Measurements from ENCODE around the gene ENDOV. TPM values are rescaled to one million over a fixed set of nuclear protein-coding genes. Genes with fewer than 3 reads are reported as not detected.
A peak's percentile ranks its signal among the peaks of the same experiment; 100 is the strongest.

ENDOV gene
- total RNA-seq, 1 experiment from 2014 or later = 33.2 TPM

DNA sequence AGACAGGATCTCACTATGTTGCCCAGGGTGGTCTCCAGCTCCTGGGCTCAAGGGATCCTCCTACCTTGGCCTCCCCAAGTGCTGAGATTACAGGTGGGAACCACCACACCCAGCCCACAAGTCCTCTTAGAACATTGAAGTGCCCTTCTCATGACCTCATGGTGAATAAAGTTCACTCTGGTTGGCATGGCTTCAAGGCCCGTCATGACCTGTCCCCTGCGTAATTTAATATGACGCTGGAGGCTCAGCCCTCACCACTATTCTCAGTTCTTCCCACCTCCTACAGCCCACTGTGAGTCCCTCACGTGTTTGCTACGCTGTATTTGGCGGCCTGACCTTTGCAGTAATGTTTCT, 1.9 kb downstream of the ENDOV start:
- no TSS peak for BruUV-seq (replicated peaks)
- H3K27ac Mint-ChIP-seq (ENCODE audit: unreplicated experiment) = peak overlapping the region; percentile 87
- DNase-seq = no peak
- peaks cover 29% of the 10 kb centered on the region for H3K4me1 Mint-ChIP-seq (ENCODE audit: low read depth, unreplicated experiment)
- TF ChIP-seq, protein P1, sequence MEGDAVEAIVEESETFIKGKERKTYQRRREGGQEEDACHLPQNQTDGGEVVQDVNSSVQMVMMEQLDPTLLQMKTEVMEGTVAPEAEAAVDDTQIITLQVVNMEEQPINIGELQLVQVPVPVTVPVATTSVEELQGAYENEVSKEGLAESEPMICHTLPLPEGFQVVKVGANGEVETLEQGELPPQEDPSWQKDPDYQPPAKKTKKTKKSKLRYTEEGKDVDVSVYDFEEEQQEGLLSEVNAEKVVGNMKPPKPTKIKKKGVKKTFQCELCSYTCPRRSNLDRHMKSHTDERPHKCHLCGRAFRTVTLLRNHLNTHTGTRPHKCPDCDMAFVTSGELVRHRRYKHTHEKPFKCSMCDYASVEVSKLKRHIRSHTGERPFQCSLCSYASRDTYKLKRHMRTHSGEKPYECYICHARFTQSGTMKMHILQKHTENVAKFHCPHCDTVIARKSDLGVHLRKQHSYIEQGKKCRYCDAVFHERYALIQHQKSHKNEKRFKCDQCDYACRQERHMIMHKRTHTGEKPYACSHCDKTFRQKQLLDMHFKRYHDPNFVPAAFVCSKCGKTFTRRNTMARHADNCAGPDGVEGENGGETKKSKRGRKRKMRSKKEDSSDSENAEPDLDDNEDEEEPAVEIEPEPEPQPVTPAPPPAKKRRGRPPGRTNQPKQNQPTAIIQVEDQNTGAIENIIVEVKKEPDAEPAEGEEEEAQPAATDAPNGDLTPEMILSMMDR (IDR thresholded peaks at IDR 0.05; ENCODE audit: unreplicated experiment) = no peak
- intact Hi-C loops (cut with micrococcal nuclease; ENCODE audit: unreplicated experiment) = no loop called here
- peaks cover 27% of the 10 kb centered on the region for H3K27me3 Mint-ChIP-seq (ENCODE audit: unreplicated experiment)
- peak overlapping the region; percentile 76 for H3K4me3 Mint-ChIP-seq (ENCODE audit: low read depth, unreplicated experiment)
- CTCF ChIA-PET = no interaction called here
- no peaks in the 10 kb centered on the region for H3K9me3 Mint-ChIP-seq (ENCODE audit: low read depth, unreplicated experiment)
- H3K36me3 Mint-ChIP-seq (ENCODE audit: insufficient read depth, unreplicated experiment) = peaks cover 52% of the 10 kb centered on the region

GRCh38 chr17:80418589-80418988, 3.6 kb downstream of the ENDOV start:
- BruUV-seq (replicated peaks) = no TSS peak

DNA sequence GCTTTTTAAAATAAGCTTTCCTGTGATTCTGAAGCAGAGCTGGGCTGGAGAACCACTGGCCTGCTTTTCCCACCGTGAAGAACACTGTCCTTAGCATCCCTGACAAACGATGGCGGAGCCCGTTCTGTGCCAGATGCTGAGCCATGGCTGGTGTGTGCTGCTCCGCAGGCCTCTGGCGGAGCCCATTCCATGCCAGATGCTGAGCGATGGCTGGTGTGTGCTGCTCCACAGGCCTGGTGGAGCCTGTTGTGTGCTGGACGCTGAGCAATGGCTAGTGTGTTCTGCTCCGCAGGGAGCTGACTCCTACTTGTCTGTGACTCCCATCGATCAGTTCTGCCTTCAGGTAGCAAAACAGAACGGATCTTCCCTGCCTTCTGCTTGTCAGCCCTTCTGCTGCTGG, 4.3 kb downstream of the ENDOV start:
- Mint-ChIP-seq H3K4me1 (ENCODE audit: low read depth, unreplicated experiment) (peaks cover 14% of the 10 kb centered on the region), H3K36me3 (ENCODE audit: insufficient read depth, unreplicated experiment) (peaks cover 52% of the 10 kb centered on the region), H3K27me3 (ENCODE audit: unreplicated experiment) (peaks cover 5% of the 10 kb centered on the region), H3K4me3 (ENCODE audit: low read depth, unreplicated experiment) (no peak overlapping the region), H3K27ac (ENCODE audit: unreplicated experiment) (no peak overlapping the region), H3K9me3 (ENCODE audit: low read depth, unreplicated experiment) (no peaks in the 10 kb centered on the region)
- CTCF ChIA-PET = interaction anchor here (0.6 kb wide), 1 partner anchor 449 kb away, joined by 3 read pairs; no protein-coding TSS in a partner anchor
- intact Hi-C loops (cut with micrococcal nuclease; ENCODE audit: unreplicated experiment) = no loop called here
- BruUV-seq (replicated peaks) = no TSS peak
- no peak for DNase-seq
- TF ChIP-seq, protein P1 (IDR thresholded peaks at IDR 0.05; ENCODE audit: unreplicated experiment) = no peak

More at GRCh38 chr17:80418589-80418988, 3.6 kb downstream of the ENDOV start:
- no peak for DNase-seq
- CTCF ChIA-PET = no interaction called here
- Mint-ChIP-seq H3K27me3 (ENCODE audit: unreplicated experiment) (peaks cover 12% of the 10 kb centered on the region), H3K27ac (ENCODE audit: unreplicated experiment) (no peak overlapping the region), H3K4me1 (ENCODE audit: low read depth, unreplicated experiment) (peaks cover 21% of the 10 kb centered on the region), H3K4me3 (ENCODE audit: low read depth, unreplicated experiment) (no peak overlapping the region), H3K9me3 (ENCODE audit: low read depth, unreplicated experiment) (no peaks in the 10 kb centered on the region), H3K36me3 (ENCODE audit: insufficient read depth, unreplicated experiment) (peaks cover 52% of the 10 kb centered on the region)
- intact Hi-C loops (cut with micrococcal nuclease; ENCODE audit: unreplicated experiment) = no loop called here
- TF ChIP-seq, protein P1 (IDR thresholded peaks at IDR 0.05; ENCODE audit: unreplicated experiment) = no peak

DNA sequence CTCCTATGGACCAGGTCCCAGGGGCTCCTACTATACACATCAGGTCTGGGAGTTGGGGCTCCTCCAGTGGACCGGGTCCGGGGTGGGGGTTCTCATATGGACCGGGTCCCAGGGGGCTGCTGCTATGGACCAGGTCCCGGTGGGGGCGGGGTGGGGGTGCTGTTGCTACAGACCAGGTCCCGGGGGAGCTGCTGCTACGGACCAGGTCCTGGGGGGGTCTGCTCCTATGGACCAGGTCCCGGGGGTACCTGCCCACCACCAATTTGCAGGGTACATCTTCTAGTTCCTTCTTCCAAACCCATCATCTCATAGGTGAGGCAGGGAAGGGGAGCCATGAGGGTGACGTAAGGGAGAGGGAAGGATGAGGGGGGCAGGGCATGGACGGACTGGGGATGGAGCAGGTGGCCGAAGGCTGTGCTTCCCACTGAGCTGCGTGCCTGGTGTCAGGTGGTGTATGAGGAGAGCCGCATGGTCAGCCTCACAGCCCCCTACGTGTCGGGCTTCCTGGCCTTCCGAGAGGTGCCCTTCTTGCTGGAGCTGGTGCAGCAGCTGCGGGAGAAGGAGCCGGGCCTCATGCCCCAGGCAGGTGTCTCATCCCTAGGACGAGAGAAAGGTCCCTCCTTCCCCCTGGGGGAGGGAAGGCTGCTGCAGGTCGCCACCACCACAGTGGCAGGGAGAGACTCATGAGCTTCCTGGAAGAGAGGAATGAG, 6.6 kb downstream of the ENDOV start:
- CTCF ChIA-PET = no interaction called here
- intact Hi-C loops (cut with micrococcal nuclease; ENCODE audit: unreplicated experiment) = no loop called here
- DNase-seq = no peak

More for the DNA sequence above, 6.6 kb downstream of the ENDOV start:
- no peaks in the 10 kb centered on the region for H3K9me3 Mint-ChIP-seq (ENCODE audit: low read depth, unreplicated experiment)
- no peak overlapping the region for H3K4me3 Mint-ChIP-seq (ENCODE audit: low read depth, unreplicated experiment)
- peaks cover 5% of the 10 kb centered on the region for H3K4me1 Mint-ChIP-seq (ENCODE audit: low read depth, unreplicated experiment)
- TF ChIP-seq, protein P1 (IDR thresholded peaks at IDR 0.05; ENCODE audit: unreplicated experiment) = no peak
- peaks cover 29% of the 10 kb centered on the region for H3K36me3 Mint-ChIP-seq (ENCODE audit: insufficient read depth, unreplicated experiment)
- BruUV-seq (replicated peaks) = no TSS peak
- H3K27ac Mint-ChIP-seq (ENCODE audit: unreplicated experiment) = no peak overlapping the region
- no peaks in the 10 kb centered on the region for H3K27me3 Mint-ChIP-seq (ENCODE audit: unreplicated experiment)
